Right cardiac atrium (tissue), 5 donors: ENCODE results near the gene HYDIN. TPM values are rescaled to one million over a fixed set of nuclear protein-coding genes. Genes with fewer than 3 reads are reported as not detected.
"Not testable (repeated sequence)": the region's sequence is repeated elsewhere in the genome, so short reads cannot be mapped to it uniquely, and the experiment has no call there.

ENCODE experiments used
- ATAC-seq, 2 donors: fragments of 200-7000 bp; cut with Tn5 transposase; one replicate each; pipeline versions ENCODE4 v1.8.0 to v1.9.1; 2020; ENCODE audit warnings: moderate library complexity in 2 of 2, mild to moderate bottlenecking in 1 of 2
- DNase-seq, 3 donors: peaks; one replicate each; pipeline ENCODE4 v3.0.0-alpha.2; 2020
- H3K27ac ChIP-seq: one replicate; pipeline ENCODE4 v1.5.1; 2013; ENCODE audit warnings: mild to moderate bottlenecking, low read length, control low read depth, moderate library complexity
- H3K27me3 ChIP-seq: one replicate; pipeline ENCODE4 v1.6.1; 2013; ENCODE audit not compliant: control insufficient read depth, insufficient read depth
- H3K4me1 ChIP-seq: one replicate; pipeline ENCODE4 v1.6.1; 2013; ENCODE audit warnings: low read length; ENCODE audit not compliant: control insufficient read depth, insufficient read depth
- H3K4me3 ChIP-seq: one replicate; pipeline ENCODE4 v1.5.1; 2013; ENCODE audit warnings: low read length, control low read depth
- H3K9me3 ChIP-seq: one replicate; pipeline ENCODE4 v1.6.1; 2013; ENCODE audit warnings: low read length; ENCODE audit not compliant: control insufficient read depth
- WGBS: extraction: QIAGEN DNeasy Blood & Tissue Kit; methylation state at CpG from one replicate; pipeline ENCODE4 v1.1.7; 2013; 5-methylcytosine and 5-hydroxymethylcytosine counted together
- intact Hi-C, 4 donors: fragments of 100-400 bp; cut with DNase I; formaldehyde crosslinking; loops; one replicate each; pipeline versions ENCODE4 v1.11.0 to v1.14.0; 2022 to 2023
- polyA plus RNA-seq: library from polyadenylated mRNA; stranded (reverse); fragments of 200-250 nt; gene quantifications from one replicate; pipeline ENCODE4 v1.2.3, GENCODE V29; 2013
- total RNA-seq, 4 donors: library from RNA; stranded (reverse); fragmentation: NEBNext Ultra II Directional; extraction: Animal tissue kit (Norgen Biotek cat#: 25700); gene quantifications; one replicate each; pipeline ENCODE4 v1.2.1, GENCODE V29; 2021
- donor health status: healthy with polysubstance abuse.
- donor health status: DM: no; HTN: yes; CAD: no.
- donor health status: DM: no; HTN: no; CAD: no.
- donor health status: DM: no; HTN: yes; CAD: no; lungs with severe emphysema.
- donor health status: DM: yes; HTN: yes; CAD: no.

The HYDIN gene
- total and polyA plus RNA-seq, 5 donors, result 0.57 to 2.3 (median 2.1) TPM

GRCh38 chr16:71027511-71027910, 203.0 kb downstream of the HYDIN start:
- 31% methylated on average over 1 of the region's 8 CpGs for WGBS
- DNase-seq, H3K27me3 ChIP-seq, H3K4me3 ChIP-seq, H3K27ac ChIP-seq, H3K9me3 ChIP-seq, H3K4me1 ChIP-seq, intact Hi-C loops, ATAC-seq: not testable (repeated sequence)

GRCh38 chr16:71023851-71024439, 206.6 kb downstream of the HYDIN start:
- H3K4me3 ChIP-seq, H3K27ac ChIP-seq, H3K27me3 ChIP-seq, H3K4me1 ChIP-seq, intact Hi-C loops, H3K9me3 ChIP-seq: not testable (repeated sequence)
- DNase-seq (peak; percentile 9 to 49 (median 29)), ATAC-seq (peak; percentile 84 to 90)
- WGBS, result 29% methylated on average over 3 of the region's 3 CpGs

GRCh38 chr16:71021961-71022537, 208.5 kb downstream of the HYDIN start:
- peak; percentile 56 to 61 for ATAC-seq
- WGBS, result 43% methylated on average over 3 of the region's 5 CpGs
- H3K4me1 ChIP-seq, H3K27me3 ChIP-seq, H3K4me3 ChIP-seq, H3K27ac ChIP-seq, intact Hi-C loops, H3K9me3 ChIP-seq, DNase-seq: not testable (repeated sequence)

GRCh38 chr16:71019067-71019682, 211.3 kb downstream of the HYDIN start:
- H3K4me1 ChIP-seq, H3K9me3 ChIP-seq, H3K4me3 ChIP-seq, H3K27ac ChIP-seq, ATAC-seq, intact Hi-C loops, H3K27me3 ChIP-seq: not testable (repeated sequence)
- WGBS, result 73% methylated on average over 6 of the region's 6 CpGs
- DNase-seq, result peak in 1 of 3 donors; percentile 13

GRCh38 chr16:71015419-71015818, 215.1 kb downstream of the HYDIN start:
- 88% methylated on average over 7 of the region's 10 CpGs for WGBS
- H3K27ac ChIP-seq, intact Hi-C loops, H3K4me3 ChIP-seq, ATAC-seq, H3K9me3 ChIP-seq, H3K27me3 ChIP-seq, H3K4me1 ChIP-seq: not testable (repeated sequence)
- peak in 1 of 3 donors; percentile 32 for DNase-seq

GRCh38 chr16:71009440-71010223, 220.9 kb downstream of the HYDIN start:
- H3K9me3 ChIP-seq, H3K4me3 ChIP-seq, intact Hi-C loops, H3K27me3 ChIP-seq, DNase-seq, ATAC-seq, H3K27ac ChIP-seq, H3K4me1 ChIP-seq: not testable (repeated sequence)
- WGBS, result no CpG with 5 or more reads among the region's 3 CpGs

- WGBS, result 44% methylated on average over 3 of the region's 3 CpGs
These were observed 224.0 kb downstream of the HYDIN start for GRCh38 chr16:71006516-71006915.

GRCh38 chr16:70999735-71000134, 230.8 kb downstream of the HYDIN start:
- H3K27ac ChIP-seq, H3K4me3 ChIP-seq, H3K4me1 ChIP-seq, DNase-seq, intact Hi-C loops, H3K27me3 ChIP-seq, H3K9me3 ChIP-seq, ATAC-seq: not testable (repeated sequence)
- 13% methylated on average over 2 of the region's 2 CpGs for WGBS

More at GRCh38 chr16:71006516-71006915, 224.0 kb downstream of the HYDIN start:
- H3K27ac ChIP-seq, ATAC-seq, H3K27me3 ChIP-seq, DNase-seq, H3K9me3 ChIP-seq, H3K4me1 ChIP-seq, intact Hi-C loops, H3K4me3 ChIP-seq: not testable (repeated sequence)

GRCh38 chr16:70995799-70996198, 234.7 kb downstream of the HYDIN start:
- H3K27me3 ChIP-seq, DNase-seq, intact Hi-C loops, H3K4me3 ChIP-seq, H3K4me1 ChIP-seq, ATAC-seq, H3K27ac ChIP-seq, H3K9me3 ChIP-seq: not testable (repeated sequence)
- 76% methylated on average over 1 of the region's 2 CpGs for WGBS

GRCh38 chr16:70992511-70992910, 238.0 kb downstream of the HYDIN start:
- H3K4me1 ChIP-seq, H3K9me3 ChIP-seq, H3K4me3 ChIP-seq, DNase-seq, intact Hi-C loops, H3K27ac ChIP-seq, ATAC-seq, H3K27me3 ChIP-seq: not testable (repeated sequence)
- WGBS, result 76% methylated on average over 4 of the region's 4 CpGs
